ENCODE data around the gene NOC2L.
"Not testable (repeated sequence)": the region's sequence is repeated elsewhere in the genome, so short reads cannot be mapped to it uniquely, and the experiment has no call there.

NOC2L gene

DNA sequence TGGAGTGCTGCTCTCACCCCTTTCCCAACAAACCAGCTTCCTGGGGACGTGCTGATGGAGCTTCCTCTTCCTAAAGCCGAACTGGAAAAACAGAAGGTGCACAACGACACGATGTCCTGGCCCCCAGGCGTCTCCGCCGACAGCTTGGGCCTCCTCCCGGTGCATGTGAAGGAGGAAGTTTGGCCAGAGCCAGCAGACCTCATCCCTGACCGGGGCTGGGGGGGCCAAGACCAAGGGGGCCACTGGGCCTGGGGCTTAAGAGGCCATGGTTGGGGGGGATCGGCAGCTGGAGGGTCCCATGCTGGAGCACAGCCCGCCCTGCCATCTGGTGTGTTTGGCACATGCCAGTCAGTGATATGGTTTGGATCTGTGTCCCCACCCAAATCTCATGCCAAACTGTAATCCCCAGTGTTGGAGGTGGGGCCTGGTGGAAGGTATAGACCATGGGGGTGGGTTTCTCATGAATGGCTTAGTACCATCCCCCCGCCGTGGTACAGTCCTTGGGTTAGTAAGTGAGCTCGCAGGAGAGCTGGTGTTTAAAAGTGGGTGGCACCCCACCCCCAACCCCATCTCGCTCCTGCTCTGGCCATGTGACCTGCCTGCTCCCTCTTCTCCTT lies 34.4 kb upstream of the NOC2L start:
- no peak for DNase-seq

GRCh38 chr1:992362-992761 lies 33.3 kb upstream of the NOC2L start:
- DNase-seq, result no peak

DNA sequence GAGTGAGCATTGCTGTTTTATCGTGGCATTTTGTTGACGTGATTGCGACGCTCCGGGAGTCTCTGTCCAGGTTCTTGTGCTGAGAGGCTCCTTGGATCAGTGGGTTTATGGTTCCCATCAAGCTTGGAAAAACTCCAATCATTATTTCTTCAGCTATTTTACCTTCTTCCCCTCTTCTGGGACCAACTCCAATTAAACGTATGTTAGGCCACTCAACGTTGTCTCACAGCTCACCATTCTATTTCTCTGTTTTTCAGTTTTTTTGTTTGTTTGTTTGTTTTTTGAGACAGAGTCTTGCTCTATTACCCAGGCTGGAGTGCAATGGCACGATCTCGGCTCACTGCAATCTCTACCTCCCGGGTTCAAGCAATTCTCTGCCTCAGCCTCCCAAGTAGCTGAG lies 32.8 kb upstream of the NOC2L start:
- DNase-seq, result no peak

DNA sequence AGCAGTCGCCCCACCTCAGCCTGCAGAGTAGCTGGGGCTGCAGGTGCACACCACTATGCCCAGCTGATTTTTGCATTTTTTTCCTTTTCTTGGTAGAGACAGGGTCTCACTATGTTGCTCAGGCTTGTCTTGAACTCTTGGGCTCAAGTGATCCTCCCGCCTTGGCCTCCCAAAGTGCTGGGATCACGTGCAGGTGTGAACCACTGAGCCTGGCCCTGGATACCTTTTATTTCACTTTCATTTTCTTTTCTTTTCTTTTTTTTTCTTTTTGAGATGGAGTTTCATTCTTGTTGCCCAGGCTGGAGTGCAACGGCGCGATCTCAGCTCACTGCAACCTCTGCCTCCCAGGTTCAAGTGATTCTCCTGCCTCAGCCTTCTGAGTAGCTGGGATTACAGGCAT lies 32.2 kb upstream of the NOC2L start:
- not testable (repeated sequence) for DNase-seq

- not testable (repeated sequence) for DNase-seq
Measured at GRCh38 chr1:988061-988460, 29.0 kb upstream of the NOC2L start.

GRCh38 chr1:985126-985525 lies 26.1 kb upstream of the NOC2L start:
- DNase-seq, result no peak

- no peak for DNase-seq
Measured at GRCh38 chr1:984476-984814, 25.4 kb upstream of the NOC2L start.

GRCh38 chr1:983798-984475 lies 24.9 kb upstream of the NOC2L start:
- DNase-seq, result peak; percentile 68

- DNase-seq, result no peak
Measured at GRCh38 chr1:982765-983436, 23.8 kb upstream of the NOC2L start.

DNA sequence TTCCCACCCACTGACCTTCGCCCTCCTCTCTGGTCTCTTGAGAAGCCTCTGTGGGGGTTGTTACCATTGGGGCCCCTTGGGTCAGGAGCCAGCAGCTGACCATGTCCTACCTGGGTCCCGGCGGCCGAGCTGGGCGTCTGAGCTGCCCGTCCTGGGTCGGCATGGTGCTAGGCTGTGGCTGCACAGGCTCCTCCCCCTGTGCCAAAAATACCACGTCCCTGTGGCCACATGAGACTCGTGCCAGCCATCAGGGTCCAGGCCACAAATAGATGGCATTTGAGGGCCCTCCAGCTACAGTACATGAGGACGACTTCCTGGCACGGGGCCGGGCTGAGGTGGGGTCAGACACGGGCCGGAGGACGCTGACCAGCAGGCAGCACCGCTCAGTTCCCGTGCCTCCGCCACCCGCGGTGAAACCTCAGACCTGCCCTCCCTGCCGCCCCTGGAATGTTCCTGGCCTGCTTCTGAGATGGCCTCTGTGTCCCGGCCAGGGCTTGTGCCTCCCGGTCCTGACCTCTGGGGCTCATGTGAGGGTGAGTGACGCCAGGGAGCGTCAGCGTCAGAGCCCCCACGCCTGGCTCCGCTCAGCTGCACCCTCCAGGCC lies 23.0 kb upstream of the NOC2L start, which contains the start of gene PERM1:
Gene PERM1 (minus strand): TSS at position 139 of the 604 bp plus-strand sequence. CDS start 1,064 bp downstream, outside the sequence.
- DNase-seq, result no peak

DNA sequence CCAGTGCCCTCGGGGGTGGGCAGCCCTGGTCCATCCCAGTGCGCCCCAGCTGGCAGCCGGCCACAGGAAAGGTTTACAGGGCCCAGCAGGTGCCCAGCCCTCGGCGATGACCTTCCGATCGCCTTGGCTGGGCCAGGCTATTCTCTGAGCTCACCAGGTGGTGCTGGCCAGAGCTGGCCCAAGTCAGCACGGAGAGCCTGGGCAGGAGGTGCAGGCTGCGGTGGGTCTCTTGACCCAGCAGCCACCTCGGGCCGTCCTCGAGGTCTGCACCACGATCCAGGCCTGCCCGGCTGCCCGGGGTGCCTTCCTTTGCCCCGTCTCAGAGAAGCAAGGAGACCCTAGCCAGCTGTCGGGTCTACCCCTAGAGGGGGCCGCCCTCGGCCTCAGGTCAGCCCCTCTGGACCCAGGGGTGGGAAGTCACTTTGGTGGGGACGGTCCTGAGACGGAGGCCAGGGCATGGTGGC lies 22.5 kb upstream of the NOC2L start:
- no peak for DNase-seq

DNA sequence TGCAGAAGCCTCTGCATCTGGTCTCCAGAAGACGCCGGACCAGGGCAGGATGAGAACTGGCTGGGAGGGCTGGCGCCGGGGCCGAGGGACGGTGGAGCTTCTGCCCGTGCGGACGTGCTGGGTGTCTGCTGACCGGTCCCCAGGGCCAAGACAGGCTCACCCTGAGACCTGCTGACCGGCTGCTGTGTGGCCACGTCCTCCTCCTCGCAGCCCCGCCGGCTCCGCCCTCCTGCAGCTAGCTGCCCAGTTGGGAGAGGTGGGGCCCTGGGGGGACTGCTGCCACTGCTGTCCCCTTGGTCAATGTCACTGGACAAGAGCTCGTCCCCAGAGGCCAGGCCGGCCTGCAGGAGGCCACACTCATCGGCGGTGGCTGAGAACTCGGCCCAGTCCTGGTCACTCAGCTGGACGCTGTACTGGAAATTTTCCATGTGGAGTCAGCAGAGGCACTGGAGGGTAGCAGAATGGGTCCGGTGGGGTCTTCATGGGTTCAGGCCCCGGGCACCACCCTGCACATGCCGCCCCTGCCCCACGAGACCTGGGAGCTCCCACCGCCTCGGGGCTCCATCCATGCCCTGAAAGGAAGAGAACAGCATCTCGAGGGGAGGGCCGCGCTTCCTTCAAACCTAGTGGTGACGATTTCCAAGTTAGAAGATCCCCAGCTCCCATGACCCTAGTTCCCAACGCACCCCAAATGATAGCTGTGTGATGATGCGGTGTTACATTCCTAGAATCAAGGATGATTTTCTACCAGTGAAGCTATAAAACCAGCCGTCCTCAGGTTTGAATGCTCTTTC lies 21.7 kb upstream of the NOC2L start:
- no peak for DNase-seq

DNA sequence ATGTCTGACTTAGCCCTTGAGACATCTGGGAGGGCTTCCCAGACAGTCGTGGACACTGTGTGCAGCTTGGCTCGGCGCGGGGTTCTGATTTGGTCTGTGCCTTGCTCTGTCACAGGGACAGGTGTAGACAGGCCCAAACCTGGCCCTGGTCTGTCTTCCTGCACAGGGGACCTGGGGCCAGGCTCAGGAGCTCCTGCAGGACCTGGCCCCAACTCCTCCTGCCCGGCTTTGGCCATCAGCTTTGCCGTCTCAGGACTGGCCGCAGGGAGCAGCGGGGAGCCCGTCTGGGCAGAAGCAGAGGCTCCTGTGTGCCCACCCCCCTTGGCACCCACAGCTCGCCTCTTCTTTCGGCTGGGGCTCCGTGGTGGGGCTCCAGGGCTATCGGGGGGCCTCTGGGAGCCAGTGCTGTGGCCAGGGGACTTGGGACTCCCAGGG lies 21.1 kb upstream of the NOC2L start:
- no peak for DNase-seq

DNA sequence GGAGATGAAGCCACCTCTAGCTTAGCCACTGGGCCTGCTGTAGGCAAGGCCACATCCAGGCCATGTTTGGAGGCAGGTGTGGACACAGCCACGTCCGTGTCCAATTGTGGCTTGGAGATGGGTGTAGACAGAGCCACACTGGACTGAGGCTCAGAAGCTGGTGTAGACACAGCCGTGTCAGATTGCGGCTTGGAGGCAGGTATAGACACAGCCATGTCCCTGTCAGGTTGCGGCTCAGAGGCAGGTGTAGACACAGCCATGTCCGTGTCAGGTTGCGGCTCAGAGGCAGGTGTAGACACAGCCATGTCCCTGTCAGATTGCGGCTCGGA lies 20.7 kb upstream of the NOC2L start:
- no peak for DNase-seq

DNA sequence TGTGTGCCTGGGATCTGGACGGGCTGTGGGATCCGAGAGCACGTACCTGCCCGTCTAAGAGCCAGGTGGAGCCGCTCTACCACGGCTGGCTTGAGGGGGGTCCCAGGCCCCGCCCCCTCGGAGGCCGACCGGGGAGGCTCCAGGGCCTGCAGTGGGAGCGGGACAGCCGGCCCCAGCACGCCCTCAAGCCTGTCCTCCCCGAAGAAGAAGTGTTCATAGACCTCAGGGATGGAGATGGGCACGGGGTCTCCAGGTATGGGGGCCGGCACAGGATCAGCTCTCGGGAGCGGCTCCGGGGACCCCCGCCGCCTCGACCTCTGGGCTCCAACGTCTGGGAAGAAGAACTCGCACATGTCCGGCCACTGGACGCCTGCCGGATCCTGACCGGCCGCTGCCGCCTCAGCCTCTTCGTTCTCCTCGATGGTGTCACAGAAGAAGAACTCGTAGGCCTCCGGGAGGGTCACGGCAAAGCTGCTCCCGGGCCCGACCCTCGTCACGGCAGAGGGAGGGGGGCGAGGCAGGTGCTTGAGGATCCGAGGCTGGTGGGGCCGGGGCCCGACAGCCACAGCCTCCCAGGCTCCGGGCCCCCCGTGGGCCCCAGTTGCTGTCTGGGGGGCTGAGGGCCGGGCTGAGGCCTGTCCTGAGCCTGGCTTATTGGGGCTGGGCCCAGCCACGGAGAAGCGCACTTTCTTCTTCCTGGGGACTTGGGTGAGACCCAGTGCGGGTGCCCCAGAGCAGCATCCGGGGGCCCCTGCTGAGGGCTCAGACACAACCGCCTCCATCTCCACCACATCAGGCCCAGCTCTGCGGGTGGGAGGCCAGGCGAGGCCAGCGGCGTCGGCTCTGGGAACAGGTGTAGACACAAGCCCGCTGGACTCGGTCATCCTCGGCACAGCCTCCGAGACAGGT lies 20.0 kb upstream of the NOC2L start:
- DNase-seq, result no peak

DNA sequence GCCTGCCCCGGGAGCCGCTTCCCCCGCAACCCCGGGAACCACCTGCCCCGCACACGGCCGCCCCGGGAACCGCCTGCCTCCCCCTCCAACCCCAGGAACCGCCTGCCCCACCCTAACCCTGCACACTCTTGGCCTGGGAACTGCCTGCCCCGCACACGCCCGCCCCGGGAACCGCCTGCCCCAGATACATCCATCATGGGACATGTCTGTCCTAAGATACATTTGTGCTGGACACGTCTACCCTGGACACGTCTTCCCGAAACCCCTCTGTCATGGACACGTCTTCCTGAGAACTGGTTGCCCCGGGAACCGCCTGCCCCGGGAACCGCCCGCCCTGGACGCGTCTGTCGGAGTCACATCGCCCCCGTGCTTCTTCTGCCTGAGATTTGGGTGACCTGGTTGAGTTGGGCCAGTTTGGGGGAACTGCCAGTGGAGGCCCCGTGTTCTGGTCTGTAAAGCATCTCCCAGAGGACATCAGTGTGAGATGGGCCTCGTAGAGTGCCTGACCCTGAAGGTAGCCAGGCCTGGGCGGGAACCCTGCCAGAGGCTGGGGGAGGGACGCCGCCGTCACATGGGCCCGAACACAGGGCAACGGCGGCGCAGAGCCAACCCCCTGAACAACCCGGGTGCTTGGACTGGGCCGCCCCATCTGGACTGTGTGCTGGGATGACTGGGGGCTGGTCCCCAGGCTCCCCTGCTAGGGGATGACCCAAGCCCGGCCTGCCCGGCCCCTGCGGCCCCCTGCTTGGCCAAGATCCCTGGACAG lies 19.2 kb upstream of the NOC2L start:
- no peak for DNase-seq

DNA sequence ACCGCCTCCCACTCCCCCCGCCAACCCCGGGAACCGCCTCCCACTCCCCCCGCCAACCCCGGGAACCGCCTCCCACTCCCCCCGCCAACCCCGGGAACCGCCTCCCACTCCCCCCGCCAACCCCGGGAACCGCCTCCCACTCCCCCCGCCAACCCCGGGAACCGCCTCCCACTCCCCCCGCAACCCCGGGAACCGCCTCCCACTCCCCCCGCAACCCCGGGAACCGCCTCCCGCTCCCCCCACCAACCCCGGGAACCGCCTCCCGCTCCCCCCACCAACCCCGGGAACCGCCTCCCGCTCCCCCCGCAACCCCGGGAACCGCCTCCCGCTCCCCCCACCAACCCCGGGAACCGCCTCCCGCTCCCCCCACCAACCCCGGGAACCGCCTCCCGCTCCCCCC lies 17.7 kb upstream of the NOC2L start:
- DNase-seq, result not testable (repeated sequence)

- DNase-seq, result peak; percentile 73
Measured at GRCh38 chr1:975896-976683, 17.0 kb upstream of the NOC2L start.

DNA sequence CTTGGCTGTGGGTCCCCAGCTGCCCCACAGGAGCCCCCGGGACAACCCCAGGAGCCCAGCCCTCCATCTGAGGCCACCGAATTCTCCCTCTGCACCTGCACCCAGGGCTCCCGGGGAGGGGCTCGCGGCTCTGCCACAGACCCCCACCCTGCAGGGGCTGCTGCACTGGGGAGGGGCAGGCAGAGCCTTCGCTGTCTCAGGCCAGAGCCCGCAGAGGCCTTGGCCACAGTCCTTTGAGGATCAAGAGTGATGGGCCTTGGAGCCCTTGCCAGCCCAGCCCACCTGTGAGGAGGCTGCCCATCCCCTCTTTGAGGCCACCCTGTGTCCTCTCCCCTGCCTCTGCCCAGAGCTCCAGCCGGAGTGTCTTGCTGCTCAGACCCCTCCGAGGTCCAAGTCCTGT lies 16.3 kb upstream of the NOC2L start:
- no peak for DNase-seq

- DNase-seq, result no peak
Measured at GRCh38 chr1:974687-975328, 15.8 kb upstream of the NOC2L start.
